HUES64 (cell line): ENCODE data around the gene ATXN1.

ENCODE experiments used
- H3K27ac ChIP-seq: 2 replicates; pipeline ENCODE4 v1.7.0; 2013; ENCODE audit warnings: low read depth, low read length, inconsistent platforms
- H3K27me3 ChIP-seq: 2 replicates; pipeline ENCODE4 v1.6.1; 2013; ENCODE audit warnings: mild to moderate bottlenecking, low read length; ENCODE audit not compliant: insufficient read depth
- H3K36me3 ChIP-seq: 2 replicates; pipeline ENCODE4 v1.6.1; 2013; ENCODE audit warnings: mild to moderate bottlenecking, low read length; ENCODE audit not compliant: insufficient read depth
- H3K4me1 ChIP-seq: 2 replicates; pipeline ENCODE4 v1.6.1; 2013; ENCODE audit warnings: mild to moderate bottlenecking, low read length, moderate library complexity; ENCODE audit not compliant: insufficient read depth
- H3K4me3 ChIP-seq: 2 replicates; pipeline ENCODE4 v1.5.1; 2013; ENCODE audit warnings: mild to moderate bottlenecking, low read length, moderate library complexity
- H3K9ac ChIP-seq: 2 replicates; pipeline ENCODE4 v1.6.1; 2013; ENCODE audit warnings: mild to moderate bottlenecking, low read depth, low read length
- H3K9me3 ChIP-seq: 2 replicates; pipeline ENCODE4 v1.6.1; 2013; ENCODE audit warnings: low read depth, low read length; ENCODE audit not compliant: insufficient read depth
- WGBS: fragments of 150-250, 120-280 bp; methylation state at CpG from one replicate; pipeline ENCODE4 v1.1.7; 2013; ENCODE audit warnings: missing lambda C conversion rate; 5-methylcytosine and 5-hydroxymethylcytosine counted together

The ATXN1 gene

DNA sequence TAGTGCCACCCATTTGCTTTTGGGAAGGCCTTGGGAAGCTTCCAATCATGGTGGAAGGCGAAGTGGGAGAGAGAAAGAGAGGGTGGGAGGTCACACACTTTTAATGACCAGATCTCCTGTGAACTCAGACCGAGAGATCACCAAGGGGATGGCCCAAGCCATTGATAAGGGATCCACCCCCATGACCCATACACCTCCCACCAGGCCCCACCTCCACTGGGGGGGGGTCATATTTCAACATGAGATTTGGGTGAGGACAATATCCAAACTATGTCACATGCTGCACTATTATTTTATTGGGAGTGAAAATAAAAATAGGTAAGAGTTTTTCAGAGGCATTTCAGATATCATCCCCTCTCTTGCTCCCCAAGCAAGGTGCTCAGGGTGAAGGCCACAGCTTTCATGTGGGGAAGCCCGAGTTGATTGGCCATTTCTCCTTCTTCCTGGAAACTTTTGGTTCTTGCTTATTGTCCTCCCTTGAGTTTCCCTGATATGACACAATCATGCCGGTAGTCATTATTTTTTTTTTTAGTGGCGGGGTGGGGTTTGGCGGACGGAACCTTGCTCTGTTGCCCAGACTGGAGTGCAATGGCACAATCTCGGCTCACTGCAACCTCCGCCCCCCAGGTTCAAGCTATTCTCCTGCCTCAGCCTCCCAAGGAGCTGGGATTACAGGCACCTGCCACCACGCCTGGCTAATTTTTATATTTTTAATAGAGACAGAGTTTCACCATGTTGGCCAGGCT, 507.7 kb downstream of the ATXN1 start:
- no peaks in the 10 kb centered on the region for H3K36me3 ChIP-seq
- no peak overlapping the region for H3K9ac ChIP-seq
- no peak overlapping the region for H3K4me3 ChIP-seq
- H3K27me3 ChIP-seq, result no peaks in the 10 kb centered on the region
- H3K27ac ChIP-seq, result no peak overlapping the region
- peaks cover 15% of the 10 kb centered on the region; the same call in 1 of the 2 replicates for H3K4me1 ChIP-seq
- 94% methylated on average over 10 of the region's 10 CpGs for WGBS
- H3K9me3 ChIP-seq, result no peaks in the 10 kb centered on the region

DNA sequence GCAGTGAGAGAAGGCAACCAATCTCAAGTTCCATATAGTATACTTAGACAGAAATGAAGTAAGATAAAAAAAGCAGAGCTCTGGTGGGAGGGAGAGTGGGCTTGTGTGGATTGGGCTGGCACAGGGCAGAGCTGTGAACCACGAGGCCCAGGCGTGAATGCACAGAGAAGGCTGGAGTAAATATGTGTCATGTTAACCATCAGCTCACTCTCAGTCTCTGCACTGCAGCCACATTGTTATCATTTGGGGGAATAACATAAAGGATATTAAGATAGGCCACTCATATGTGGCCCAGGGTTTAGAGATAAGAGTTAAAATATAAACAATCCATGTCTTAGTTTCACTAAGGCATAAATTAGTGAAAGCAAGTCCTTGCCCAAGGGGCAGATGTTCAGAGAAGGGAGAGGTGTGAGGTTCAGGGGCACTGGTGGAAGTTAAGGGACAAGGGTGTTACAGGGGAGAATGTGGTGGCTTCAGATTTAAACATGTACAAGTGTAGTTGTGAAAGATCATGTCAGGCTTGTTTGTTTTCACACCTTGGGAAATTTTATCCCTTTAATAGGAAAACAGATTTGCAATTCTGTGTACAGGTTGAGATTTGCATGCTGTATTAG, 508.5 kb downstream of the ATXN1 start:
- Histone ChIP-seq H3K4me1 (peaks cover 10% of the 10 kb centered on the region; the same call in 1 of the 2 replicates), H3K36me3 (no peaks in the 10 kb centered on the region), H3K27me3 (no peaks in the 10 kb centered on the region), H3K27ac (no peak overlapping the region), H3K9ac (no peak overlapping the region), H3K4me3 (no peak overlapping the region), H3K9me3 (no peaks in the 10 kb centered on the region)
- 89% methylated on average over 2 of the region's 2 CpGs for WGBS

GRCh38 chr6:16251706-16252105, 509.6 kb downstream of the ATXN1 start:
- H3K4me3 ChIP-seq, result no peak overlapping the region
- no peak overlapping the region for H3K9ac ChIP-seq
- no peak overlapping the region for H3K27ac ChIP-seq
- H3K4me1 ChIP-seq, result peaks cover 10% of the 10 kb centered on the region; the same call in 1 of the 2 replicates
- H3K36me3 ChIP-seq, result no peaks in the 10 kb centered on the region
- H3K27me3 ChIP-seq, result no peaks in the 10 kb centered on the region
- WGBS, result 94% methylated on average over 2 of the region's 2 CpGs
- H3K9me3 ChIP-seq, result no peaks in the 10 kb centered on the region

DNA sequence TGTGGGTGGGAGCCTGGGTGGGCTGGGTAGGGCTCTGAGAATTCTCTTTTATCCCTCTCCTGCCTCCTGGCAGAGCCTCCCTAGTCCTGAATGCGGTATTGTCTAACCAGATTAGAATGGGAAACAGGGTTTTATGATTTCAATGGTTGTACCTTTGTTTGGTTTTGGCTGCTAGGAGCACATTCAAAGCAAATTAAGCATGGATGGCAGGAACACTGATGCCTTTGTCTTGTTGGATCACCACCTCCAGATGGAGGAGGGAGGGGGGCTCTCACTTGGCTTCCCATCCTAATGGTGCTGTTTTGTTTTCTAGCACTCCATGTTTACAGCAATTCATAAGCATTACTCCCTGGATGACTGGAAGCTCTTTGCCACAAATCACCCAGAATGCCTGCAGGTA, 511.3 kb downstream of the ATXN1 start:
- Histone ChIP-seq H3K36me3 (no peaks in the 10 kb centered on the region), H3K4me1 (peaks cover 16% of the 10 kb centered on the region; the same call in 1 of the 2 replicates), H3K4me3 (no peak overlapping the region), H3K9me3 (no peaks in the 10 kb centered on the region), H3K27me3 (no peaks in the 10 kb centered on the region), H3K27ac (0 out of 2 replicates have a peak overlapping the region, but pooled peaks have one; percentile 16), H3K9ac (no peak overlapping the region)
- WGBS, result 87% methylated on average over 1 of the region's 1 CpG
